ENCODE data around the gene CKAP2.
"Not testable (repeated sequence)": the region's sequence is repeated elsewhere in the genome, so short reads cannot be mapped to it uniquely, and the experiment has no call there.

Gene CKAP2

GRCh38 chr13:52451135-52451804, 4.0 kb upstream of the CKAP2 start:
- DNase-seq: no peak

- no peak for DNase-seq
These were observed 2.8 kb upstream of the CKAP2 start for GRCh38 chr13:52452470-52452869.

- no peak for DNase-seq
These were observed 839 bp upstream of the CKAP2 start for GRCh38 chr13:52454459-52454819.

GRCh38 chr13:52455677-52456041, 381 bp downstream of the CKAP2 start:
- peak; percentile 57 for DNase-seq

GRCh38 chr13:52459668-52460067, 4.4 kb downstream of the CKAP2 start:
- peak; percentile 47 for DNase-seq

- no peak for DNase-seq
These were observed 6.0 kb downstream of the CKAP2 start for GRCh38 chr13:52461265-52461664.

GRCh38 chr13:52463526-52463925, 8.2 kb downstream of the CKAP2 start:
- DNase-seq: no peak

- DNase-seq: not testable (repeated sequence)
These were observed 13.2 kb downstream of the CKAP2 start for GRCh38 chr13:52468487-52468886.

GRCh38 chr13:52480677-52481428, 25.6 kb downstream of the CKAP2 start:
- DNase-seq: not testable (repeated sequence)

GRCh38 chr13:52487078-52487477, 31.8 kb downstream of the CKAP2 start:
- not testable (repeated sequence) for DNase-seq

- DNase-seq: not testable (repeated sequence)
These were observed 33.5 kb downstream of the CKAP2 start for GRCh38 chr13:52488763-52489162.

GRCh38 chr13:52491015-52491414, 35.7 kb downstream of the CKAP2 start:
- DNase-seq: not testable (repeated sequence)

- DNase-seq: not testable (repeated sequence)
These were observed 39.0 kb downstream of the CKAP2 start for GRCh38 chr13:52494241-52494640.

GRCh38 chr13:52497979-52498378, 42.7 kb downstream of the CKAP2 start:
- DNase-seq: not testable (repeated sequence)

GRCh38 chr13:52502277-52502676, 47.0 kb downstream of the CKAP2 start:
- not testable (repeated sequence) for DNase-seq

GRCh38 chr13:52505843-52506242, 50.6 kb downstream of the CKAP2 start:
- DNase-seq: not testable (repeated sequence)

- DNase-seq: not testable (repeated sequence)
These were observed 54.3 kb downstream of the CKAP2 start for GRCh38 chr13:52509532-52509931.

- not testable (repeated sequence) for DNase-seq
These were observed 55.0 kb downstream of the CKAP2 start for GRCh38 chr13:52510221-52510797.

GRCh38 chr13:52511598-52511997, 56.3 kb downstream of the CKAP2 start:
- not testable (repeated sequence) for DNase-seq

GRCh38 chr13:52513957-52514596, 58.8 kb downstream of the CKAP2 start:
- not testable (repeated sequence) for DNase-seq

GRCh38 chr13:52523323-52523722, 68.0 kb downstream of the CKAP2 start:
- not testable (repeated sequence) for DNase-seq

All from fibroblast of skin of scalp (primary cell).